LNCAP (cell line): Measurements from ENCODE around the gene ZNF625.

Experiments
- TF ChIP-seq, protein P1 (sequence below): fragments of 450-650 bp; IDR thresholded peaks from 2 replicates; pipeline ENCODE4 v1.5.1; 2017; ENCODE audit warnings: mild to moderate bottlenecking

Gene ZNF625

GRCh38 chr19:12180377-12180776 is 23.8 kb upstream of the ZNF625 start:
- TF ChIP-seq, protein P1, sequence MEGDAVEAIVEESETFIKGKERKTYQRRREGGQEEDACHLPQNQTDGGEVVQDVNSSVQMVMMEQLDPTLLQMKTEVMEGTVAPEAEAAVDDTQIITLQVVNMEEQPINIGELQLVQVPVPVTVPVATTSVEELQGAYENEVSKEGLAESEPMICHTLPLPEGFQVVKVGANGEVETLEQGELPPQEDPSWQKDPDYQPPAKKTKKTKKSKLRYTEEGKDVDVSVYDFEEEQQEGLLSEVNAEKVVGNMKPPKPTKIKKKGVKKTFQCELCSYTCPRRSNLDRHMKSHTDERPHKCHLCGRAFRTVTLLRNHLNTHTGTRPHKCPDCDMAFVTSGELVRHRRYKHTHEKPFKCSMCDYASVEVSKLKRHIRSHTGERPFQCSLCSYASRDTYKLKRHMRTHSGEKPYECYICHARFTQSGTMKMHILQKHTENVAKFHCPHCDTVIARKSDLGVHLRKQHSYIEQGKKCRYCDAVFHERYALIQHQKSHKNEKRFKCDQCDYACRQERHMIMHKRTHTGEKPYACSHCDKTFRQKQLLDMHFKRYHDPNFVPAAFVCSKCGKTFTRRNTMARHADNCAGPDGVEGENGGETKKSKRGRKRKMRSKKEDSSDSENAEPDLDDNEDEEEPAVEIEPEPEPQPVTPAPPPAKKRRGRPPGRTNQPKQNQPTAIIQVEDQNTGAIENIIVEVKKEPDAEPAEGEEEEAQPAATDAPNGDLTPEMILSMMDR = no peak

DNA sequence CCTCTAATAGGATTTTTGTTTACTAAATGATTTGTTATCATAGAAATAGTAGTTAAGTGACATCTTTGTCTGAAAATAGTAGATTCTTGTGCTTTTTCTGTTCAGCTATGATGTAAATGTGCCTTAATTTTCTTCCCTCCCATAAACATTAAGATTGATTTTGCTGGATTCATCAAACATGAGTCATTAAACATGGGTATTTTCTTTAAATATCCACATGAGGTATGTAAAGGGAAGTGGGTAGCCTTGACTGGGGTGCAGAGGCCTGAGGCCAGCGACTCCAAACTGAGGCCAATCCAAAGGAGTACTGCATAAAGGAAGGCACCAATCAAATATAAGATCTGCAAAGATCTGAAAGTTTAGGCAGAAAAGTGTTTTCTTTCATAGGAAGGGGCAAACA is 10.1 kb upstream of the ZNF625 start:
- TF ChIP-seq, protein P1 = no peak

DNA sequence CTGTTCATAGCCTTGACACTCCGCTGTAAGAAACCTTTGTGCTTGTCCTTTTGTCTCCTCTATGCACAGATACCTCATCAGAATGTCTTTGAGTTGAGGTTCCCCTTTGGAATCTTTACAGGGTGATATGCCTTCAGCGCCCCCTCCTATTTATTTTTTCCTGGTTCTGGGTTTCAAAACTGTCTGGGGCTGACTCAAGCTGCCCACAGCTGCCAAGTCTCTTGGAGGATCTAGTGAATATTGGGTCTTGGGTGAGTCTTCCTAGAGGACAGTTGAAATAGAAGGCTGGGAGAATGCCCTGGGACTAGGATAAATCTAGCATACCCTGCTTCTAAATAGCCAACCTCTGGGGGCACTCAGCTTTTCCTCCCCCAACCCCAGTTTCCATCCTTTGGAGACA is 7.3 kb upstream of the ZNF625 start:
- TF ChIP-seq, protein P1 = no peak

DNA sequence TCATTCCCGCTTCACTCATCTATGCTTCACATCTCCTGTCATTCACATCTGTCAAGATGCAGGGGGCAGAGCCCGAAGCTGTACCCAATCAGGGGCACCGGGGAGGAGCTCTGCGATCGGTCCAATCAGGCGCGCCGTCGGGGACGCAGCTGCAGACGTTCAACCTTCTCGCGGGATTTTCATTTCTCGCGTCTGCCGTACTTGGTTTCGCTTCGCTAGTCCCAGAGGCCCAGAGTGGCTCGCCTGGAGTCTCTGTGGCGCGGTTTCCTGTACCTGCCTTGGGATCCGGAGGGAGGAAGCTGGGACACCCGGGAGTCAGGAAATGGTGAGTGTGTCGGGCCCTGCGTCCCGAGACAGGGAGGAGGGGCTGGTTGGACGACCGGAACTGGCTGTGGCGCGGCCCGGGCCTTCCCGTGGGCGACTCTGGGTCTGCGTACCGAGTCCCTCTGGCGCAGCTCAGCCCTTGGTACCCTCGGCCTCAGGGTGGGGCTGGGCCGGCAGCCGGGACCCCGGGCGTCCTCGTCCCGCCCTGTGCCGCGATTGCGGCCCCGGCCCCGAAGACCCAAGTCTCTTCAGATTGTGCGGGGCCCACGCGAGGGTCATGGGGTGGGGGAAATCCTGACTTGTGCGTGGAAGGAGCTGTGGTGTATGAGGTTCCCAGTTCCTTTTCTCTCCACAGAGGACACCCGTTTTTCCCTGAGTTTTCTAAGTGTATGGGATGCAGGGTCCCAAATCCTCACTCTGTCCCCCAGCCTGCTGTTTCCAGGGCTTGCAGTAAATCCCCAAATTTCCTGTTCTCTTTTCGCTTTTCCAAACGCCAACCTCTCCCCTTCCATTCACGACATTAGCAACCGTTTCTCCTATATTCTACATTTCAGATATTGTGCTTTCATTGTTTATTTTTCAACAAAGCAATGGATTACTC is 6.6 kb upstream of the ZNF625 start, which contains the start of gene ZNF136:
Gene ZNF136, plus strand, starts transcription at position 215 of the 925 bp plus-strand sequence. Its CDS starts 108 bp downstream, at position 323.
- TF ChIP-seq, protein P1 = no peak

GRCh38 chr19:12162513-12162881 is 6.0 kb upstream of the ZNF625 start:
- TF ChIP-seq, protein P1 = no peak

DNA sequence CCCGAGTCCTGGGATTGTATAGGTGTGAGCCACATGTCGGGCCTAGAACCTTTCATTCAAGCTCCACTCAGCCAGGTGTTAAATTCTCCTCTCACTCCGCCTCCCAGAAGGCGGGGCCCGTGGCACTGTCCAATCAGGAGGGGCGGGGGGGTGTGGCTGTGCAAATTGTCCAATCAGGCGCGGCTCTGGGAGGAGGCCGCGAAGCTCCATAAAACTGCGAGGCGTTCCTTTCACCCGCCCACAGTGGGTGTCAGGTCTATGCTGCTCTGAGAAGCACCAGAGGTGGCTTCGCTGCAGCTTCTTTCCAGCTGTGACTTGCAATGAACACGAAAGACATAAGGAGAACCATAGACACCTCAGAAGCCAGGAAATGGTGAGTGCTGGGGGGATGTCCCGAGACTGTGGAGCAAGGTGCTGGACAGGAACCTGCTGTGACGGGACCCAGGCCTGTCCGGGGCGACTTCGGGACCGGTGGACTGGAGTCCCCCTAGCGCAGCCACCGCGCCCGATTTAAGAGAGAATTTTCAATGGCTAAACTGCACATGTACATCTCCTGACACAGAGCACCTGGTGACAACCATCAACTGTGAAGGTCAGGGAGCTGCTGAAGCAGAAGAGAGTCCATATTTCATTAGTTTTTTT is 3.4 kb upstream of the ZNF625 start:
- TF ChIP-seq, protein P1 = no peak

DNA sequence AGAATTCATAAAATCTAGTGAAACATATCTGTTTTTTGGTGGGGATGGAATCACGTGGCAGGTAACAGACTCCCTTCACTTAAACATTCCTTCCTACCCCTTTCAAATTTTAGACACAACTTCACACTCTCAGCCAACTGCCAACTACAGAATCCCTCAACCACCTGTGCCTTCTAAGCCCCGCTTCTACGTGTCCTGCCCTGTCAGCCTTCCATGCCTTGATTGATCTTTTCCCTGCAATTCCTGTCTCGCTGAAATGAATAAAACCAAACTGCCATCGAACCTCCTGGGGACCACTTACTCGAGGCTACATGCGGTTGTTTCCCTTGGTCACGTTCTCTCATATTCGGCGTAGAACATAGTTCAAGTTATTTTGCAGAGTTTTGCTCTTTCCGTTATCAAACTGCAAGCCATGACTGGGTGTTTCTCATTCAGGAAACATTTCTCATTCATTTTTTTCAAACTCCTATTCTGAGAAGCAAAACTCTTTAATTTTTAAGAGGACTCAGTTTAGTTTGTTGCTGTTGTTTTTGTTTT is 1.1 kb downstream of the ZNF625 start:
- TF ChIP-seq, protein P1 = no peak
